GM21528 (cell line): ENCODE measurements around the gene PSMB7.

ENCODE experiments used
- ATAC-seq: cut with Tn5 transposase; IDR thresholded peaks from one replicate; pipeline ENCODE4 v1.9.1; 2021; ENCODE audit warnings: mild to moderate bottlenecking, moderate library complexity; ENCODE audit not compliant: unreplicated experiment, low FRiP score

PSMB7 gene

DNA sequence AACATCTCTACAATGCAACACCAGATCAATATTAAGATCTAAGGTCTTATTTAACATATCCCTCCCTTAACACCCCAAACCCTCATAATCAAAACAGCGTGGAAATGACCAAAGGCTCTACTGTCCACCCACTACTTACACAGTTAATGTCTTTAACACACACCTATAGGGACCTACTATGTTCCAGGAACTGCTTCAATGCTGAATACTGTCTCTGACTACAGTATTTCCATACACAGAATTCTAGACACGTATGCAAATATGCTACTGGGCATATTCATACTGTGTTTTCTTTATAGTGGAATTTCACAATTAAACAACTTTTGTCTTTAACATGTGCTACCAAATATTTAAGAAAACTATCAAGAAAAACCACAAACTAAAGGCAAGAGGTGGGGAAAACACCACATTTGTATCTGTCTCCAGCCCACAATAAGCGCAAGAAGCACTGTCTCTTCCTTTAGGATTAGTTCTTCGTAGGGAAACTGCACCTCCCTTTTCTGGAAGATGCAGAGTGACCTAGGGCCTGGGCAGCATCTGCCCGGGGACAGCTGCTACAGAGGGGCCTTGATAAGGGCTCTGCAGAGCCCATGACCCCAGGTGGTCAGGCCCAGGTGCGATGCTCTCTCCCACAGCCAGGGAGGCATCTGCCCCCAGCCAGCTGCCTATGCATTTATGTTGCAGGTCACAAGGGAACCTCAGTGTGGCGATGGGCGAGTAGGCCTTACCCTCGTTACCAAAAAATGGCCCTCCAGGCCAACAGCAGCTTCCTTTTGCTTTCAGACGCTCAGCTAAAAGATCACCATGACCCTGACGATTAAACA is 55.2 kb downstream of the PSMB7 start:
- ATAC-seq: no peak

DNA sequence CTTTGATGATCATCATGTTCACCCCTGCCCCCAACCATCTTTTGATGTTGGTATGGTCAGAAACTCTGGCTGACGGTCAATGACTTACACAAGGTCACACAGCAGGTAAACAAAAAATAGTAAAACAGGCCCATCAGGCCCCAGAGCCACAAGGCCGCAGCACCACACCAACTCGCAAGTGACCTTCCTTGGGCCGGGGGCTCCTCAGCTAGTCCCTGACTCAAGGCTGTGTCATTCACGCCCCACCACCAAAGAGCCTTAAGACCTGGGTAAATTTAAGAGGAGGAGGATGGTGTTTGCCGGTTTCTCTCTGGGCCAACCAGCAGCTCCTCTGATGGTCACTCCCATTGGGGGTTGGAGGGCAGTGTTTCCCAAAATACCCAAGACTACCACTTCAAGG is 55.8 kb downstream of the PSMB7 start:
- no peak for ATAC-seq

DNA sequence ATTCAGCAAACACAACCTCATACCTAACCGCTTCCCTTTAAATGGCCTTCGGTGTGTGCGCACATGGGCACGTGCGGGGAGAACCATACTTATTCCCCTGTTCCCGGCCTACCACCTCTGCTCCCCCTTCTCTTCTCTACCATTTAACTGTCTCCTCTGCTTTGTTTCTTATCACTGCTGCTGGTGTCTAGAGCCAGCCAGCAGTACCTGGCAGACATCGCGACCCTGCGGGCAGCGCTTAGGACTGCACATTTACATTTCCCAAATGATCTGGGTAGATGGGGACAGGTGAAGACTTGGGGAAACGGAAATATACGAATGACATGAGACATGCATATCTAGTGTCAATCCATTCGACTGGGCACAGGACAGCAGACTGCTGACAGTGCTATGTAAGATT is 56.6 kb downstream of the PSMB7 start:
- ATAC-seq: no peak

DNA sequence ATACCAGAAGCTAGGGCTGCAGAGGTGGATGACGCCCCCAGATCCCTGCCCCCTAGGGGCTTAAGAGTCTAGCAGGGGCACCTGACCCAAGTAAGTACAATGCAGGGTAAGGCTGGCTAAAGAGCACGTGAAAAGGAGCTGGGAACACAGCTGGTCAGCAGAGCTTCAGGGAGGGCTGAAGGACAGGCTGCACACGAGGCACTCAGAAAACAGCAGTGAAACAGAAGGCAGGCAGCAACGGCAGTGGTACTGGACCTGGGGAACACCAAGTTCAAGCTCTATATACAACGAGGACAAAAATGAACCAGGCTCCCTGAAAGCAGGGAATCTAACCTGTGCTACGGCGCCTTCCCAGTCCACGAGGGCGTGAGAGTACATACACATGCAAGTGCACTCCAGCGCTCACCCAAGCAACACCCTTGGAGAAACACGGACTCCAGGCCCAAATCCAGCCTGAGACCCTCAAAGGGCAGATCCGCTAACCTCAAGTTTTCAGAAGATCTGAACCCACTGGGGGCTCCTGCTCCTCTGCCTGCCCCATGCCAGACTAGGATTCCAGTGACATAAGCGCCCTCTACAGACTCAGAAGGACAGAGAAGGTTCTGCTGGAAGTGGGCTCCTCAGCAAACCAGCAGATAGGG is 57.4 kb downstream of the PSMB7 start:
- ATAC-seq: no peak

DNA sequence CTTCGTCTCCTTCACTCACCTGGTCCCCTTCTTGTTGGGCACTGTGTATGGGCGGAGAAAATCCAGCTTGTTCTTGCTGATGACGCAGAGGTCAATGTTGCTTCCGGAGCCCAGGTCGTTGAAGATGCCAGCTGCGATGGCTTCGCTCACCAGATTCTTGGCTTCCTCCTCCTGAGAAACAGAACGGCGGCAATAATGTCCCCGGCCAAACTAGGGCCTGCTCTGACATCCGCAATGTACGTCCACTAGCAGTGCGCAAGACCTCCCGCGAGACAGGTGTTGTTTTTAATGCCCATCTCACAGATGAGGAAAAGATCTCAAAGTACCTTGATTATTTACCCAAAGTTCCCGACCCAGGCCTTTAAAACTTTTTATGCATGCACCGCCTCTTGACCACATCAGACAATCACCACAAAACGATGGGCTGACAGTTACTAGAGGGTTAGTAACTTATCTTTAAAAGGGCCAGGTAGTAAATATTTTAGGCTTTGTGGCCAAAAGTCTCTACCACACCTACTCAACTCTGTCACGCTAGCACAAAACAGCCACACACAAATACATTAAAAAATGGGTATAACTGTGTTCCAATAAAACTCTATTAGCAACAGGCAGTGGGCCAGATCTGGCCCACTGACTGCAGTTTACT is 58.4 kb downstream of the PSMB7 start:
- no peak for ATAC-seq

DNA sequence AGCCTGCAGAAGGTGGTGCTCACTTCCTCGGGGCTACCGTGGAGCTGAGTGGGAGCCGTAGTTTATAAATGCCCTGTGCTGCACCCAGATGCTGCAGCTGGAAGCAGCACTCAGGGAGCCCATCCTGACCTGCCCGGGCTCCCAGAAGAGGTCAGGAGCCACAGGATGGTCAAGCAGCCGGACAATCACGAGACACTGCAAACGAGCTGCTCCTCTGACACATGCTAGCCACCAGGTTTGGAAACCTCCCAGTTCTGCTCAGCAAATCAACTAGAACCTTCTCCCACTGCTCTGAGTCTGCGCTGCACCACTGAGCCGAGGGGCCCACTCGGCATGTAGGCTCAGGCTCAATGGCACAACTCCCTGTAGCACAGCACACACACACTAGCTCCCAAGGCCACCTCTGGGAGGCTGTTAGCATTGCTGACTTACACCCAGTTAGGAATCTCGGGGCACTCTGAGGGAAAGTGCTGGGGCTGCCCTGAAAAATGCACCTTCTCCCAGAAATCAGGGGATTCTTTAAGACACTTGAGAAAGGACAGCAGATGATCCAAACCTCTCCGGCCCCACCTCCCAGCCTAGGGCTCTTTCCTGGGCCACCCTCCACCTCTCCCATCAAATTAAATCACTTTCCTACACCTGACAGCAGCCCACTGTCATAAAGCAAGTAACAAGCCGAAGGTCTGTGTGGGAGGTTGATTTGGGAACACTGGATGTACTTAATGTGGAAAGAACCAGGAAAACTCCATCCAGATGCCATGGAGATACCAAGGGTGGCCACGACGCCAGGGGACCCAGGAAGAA is 59.1 kb downstream of the PSMB7 start:
- no peak for ATAC-seq

DNA sequence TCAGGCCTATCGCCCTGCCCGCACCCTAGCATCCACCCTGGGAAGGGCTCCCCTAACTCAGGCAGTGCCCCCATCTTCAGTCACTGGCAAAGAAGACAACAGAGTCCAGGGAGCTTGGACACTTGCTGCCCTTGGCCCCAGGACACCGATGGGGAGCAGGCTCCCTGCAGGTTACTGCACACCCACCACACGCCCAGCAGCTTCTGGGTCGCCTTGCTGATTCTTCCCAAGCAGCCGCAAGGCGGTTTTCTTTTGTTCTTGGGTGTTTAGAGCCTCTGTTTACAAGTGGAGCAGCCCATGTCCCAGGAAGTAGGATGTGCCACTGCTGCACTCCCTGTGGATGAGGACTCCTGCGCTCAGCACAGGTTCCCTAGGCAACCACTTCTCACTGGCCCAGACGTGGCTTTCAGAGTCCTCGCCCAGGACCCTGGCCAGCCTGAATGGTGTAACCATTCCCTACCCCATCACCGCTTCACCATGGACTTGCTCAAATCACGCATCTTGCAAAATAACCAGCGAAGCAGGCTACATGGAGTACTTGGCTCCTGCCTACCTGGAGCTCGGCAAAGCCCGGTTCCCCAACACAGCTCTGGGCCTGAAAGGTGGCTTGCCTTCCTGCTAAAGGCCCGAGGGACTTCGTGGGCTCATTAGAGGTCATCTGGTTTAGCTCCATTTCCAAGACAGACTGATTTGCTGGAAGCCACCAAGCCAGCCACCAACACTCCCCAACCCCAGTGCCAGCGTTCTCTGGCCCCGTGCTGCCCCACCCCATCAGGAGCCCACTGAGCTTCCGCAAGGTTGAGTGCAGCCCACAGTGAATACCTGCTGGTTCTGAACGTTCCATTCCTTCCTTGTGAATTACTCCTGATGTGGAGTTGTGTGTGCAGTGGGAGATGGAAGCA is 60.0 kb downstream of the PSMB7 start:
- no peak for ATAC-seq

DNA sequence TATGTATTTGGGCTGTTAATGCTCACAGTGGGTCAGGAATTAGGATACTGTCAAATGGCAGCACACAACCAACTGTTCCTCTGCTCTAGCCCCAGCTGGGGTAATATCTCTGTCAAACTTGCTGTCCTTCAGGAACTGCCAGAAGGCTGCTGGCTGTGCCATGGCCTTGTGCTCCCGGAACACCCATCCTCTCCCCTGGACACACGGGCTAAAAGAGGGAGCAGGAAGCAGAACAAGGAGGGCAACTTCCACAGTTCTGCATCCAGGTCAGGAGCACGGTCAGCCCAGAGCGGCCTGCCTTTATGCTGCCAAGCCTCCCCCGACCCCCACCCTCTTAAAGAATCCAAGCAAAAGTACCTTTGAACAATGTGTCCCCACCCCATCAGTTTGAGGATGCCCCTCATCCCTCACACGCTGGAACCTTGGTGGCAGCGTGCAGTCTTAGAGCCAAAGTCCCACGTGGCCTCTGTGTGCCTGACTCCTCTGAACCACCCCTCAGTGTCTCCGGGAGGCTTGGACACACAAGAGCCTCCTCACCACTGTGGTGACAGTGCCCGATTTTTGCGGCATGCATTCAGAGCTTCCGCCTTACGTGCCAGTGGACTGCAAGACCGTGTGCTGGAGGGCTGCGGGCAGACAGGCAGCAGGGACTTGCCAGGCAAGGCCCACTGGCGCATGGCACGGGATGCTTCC is 60.8 kb downstream of the PSMB7 start:
- no peak for ATAC-seq

DNA sequence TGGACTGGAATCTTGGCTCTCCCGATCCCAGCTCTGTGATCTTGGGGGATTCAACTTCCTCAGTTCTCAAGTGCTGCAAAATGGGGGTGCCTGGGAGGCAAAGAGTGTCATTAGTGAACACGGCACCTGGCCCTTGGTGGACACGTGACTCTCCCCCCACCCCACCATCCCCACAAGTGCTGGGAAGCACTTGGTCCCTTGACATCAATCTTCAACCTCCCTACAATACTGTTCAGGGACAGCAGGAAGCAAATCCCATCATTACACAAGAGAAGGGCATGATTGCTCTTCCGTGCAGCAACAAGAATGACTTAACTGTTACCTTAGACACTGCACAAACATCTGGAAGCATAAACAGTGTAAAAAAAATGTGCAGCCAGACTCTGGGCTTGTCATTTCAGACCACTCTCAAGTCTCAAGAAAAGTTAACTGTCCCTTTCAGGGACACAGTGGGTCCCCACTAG is 61.4 kb downstream of the PSMB7 start:
- no peak for ATAC-seq

DNA sequence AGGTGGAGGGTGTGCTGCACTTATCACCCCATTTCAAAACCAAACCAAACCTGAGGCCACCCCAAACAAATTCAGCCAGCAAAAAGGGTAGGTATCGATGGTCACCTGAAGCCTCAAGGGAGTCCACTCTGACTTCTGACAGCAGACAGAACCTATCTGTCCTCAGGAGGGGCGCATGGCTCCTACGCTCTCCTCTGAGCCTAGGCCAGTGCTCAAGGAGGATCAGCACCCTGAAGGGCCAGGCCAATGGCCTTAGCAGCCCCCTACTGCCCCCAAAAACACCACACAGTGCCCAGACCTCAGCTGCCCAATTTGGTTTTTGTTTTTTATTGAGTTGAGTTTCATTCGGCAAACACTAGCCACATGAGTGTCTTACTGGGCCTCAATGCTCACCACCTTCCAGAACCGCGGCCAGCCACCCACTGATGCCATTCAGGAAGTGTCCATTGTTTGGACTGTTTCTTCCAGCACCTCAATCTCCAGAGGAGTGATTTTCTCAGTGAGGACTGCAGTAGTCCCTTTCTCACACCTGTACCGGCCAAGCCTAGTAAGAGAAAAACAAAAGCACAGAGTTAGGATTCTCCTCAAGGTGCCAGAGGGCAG is 62.0 kb downstream of the PSMB7 start:
- ATAC-seq: no peak

DNA sequence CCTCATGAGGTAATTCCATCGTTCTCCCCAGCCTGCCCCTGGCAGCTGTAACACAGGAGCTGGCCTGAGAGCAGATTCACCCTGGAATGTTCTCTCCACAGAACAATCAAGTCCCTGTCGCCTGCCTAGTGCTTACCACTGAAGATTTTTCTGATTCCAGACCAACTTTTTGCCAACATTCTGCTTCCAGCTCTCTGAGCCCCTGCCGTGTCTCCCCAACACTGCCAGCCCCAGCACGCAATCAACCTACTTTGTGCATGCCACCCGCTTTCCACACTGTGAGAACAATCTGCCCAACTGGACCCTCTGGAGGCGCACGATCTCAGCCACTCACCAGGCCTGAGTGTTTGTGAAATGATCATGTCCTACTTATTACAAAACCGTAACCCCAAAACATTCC is 62.6 kb downstream of the PSMB7 start:
- ATAC-seq: no peak

DNA sequence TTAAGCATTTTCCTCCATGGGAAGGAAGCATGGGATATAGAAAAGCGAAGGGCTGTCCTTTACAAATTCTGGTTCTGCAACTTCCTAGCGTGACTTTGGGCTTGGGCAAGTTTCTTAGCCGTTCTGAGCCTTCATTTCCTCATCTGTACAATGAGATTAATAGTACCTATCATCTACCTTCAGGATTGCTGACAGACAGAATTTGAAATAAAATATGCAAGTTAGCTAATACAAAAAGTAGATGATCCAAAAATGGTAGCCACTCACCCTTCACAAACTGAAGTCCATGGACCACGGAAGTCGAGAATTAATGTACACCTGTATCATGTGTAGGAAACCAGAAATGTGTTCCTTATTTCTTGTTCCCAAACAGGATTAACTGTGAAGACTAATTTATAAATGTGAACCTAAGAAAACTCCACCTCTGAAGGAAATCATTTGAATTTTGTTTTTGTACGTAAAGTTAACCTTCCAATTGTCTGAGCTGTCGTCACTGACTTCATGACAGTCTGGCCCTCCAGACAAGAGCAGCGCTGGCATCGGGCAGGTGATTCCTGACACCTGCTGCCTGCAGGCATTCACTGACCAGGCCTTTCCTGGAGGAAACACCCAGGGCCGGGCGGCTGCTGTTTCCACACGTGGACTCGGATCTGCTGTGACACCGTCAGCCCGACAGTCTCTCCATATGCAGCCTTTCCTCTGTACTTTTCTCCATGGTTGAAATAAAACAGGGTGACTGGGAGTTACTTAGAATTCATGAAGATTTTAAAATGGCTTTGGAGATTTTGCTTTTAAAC is 63.4 kb downstream of the PSMB7 start:
- no peak for ATAC-seq

DNA sequence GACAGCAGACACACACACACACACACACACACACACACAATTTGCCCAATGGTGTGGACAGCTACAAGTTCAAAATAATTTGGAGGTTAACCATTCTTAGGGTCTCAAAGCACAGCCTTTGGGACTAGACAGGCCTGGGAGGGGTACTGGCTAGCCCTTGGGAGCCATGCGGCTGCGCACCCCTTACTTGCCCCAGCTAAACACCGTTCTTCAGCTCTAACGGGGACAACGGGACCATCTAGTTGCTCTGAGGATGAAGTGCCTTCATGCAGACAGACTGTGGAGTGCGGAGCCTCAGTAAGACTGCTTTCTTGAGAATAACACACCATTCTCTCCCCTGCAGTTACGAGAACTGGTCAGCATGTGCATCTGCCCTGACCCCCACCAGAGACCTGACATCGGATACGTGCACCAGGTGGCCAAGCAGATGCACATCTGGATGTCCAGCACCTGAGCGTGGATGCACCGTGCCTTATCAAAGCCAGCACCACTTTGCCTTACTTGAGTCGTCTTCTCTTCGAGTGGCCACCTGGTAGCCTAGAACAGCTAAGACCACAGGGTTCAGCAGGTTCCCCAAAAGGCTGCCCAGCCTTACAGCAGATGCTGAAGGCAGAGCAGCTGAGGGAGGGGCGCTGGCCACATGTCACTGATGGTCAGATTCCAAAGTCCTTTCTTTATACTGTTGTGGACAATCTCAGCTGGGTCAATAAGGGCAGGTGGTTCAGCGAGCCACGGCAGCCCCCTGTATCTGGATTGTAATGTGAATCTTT is 64.6 kb downstream of the PSMB7 start:
- ATAC-seq: no peak

DNA sequence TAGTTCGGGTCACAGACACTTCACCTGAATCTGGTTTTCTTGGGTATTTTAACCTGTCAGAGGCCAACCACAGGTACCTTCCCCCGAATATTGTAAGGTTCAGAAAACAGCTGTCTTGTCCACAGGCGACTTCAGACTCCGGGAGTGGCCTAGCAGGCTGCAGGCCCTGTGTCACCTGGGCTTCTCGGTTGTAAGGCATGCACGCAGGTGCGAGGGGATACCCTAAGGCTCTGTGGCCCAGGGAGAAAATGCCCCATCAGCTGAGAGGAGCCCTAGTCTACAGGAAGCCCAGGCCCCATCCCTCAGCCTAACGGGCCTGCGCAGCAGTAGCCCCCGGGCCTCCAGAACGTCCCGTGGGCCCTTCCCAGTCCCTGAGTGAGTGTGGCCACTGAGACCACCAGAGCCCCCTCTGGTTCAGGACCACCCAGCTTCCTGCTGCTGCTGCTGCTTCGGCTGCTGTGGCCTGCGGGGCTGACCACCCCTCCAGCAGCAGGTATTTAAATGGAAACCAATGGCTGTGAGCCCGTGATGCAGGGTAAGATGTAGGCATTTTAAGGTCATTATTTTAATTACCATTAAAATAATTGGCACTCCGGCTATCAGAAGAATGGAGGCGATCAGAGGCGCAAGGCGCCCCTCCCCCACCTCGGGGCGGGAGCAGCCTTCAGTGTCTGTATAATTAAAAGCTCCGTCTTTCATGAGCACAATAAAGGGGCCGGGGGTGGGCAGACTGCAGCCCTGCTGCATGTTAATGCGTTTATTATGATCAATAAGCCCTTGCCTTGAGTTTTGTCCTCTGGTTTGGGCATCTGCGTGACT is 65.4 kb downstream of the PSMB7 start:
- ATAC-seq: no peak

DNA sequence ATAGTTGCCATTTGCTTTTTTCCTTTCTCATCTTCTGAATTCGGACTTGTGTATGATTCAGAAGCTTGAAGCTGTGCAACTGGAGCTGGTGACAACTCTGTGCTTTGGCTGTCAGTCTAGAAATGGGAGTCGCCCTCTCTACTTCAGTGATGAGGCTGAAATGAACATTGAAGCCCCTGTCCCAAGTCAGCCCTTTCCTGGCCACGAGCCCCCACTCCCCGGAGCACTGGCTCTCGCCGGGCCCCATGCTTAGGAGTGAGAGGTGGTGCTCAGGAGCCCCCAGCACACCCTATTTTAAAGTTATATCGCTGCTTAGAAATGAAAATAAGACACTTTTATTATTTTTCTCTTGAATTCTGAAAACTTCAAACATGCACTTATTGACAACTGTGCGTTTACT is 66.0 kb downstream of the PSMB7 start:
- ATAC-seq: no peak

DNA sequence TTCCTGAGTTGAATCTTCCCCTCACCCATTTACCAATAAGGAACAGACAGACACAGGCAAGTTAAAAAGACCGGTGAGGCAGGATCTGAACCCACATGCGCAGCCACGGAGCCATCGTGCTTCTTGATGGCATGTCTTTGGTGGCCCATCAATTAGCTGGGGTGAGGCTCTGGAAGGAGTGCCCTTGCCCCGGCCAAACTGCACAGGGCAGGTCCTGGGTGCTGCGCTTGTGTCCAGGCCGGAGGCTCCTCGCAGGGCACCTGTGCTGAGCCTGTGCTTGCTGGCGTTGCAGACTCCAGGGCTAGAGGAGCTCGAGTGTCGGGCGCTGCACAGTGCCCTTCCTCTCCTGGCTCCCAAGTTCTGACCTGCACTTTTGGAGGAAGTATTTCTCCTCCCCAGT is 66.4 kb downstream of the PSMB7 start:
- no peak for ATAC-seq
